ENCODE results near the gene GALNT6.

The GALNT6 gene

GRCh38 chr12:51415931-51416330 lies 24.7 kb upstream of the GALNT6 start:
- no peak for ATAC-seq
- Mint-ChIP-seq H3K27me3 (no peaks in the 10 kb centered on the region), H3K4me1 (peaks cover 6% of the 10 kb centered on the region), H3K4me3 (no peak overlapping the region), H3K9me3 (no peaks in the 10 kb centered on the region), H3K27ac (no peak overlapping the region), H3K36me3 (no peaks in the 10 kb centered on the region)

- H3K27ac Mint-ChIP-seq: no peak overlapping the region
- H3K4me1 Mint-ChIP-seq: peaks cover 6% of the 10 kb centered on the region
- H3K9me3 Mint-ChIP-seq: no peaks in the 10 kb centered on the region
- no peaks in the 10 kb centered on the region for H3K36me3 Mint-ChIP-seq
- no peaks in the 10 kb centered on the region for H3K27me3 Mint-ChIP-seq
- no peak for ATAC-seq
- no peak overlapping the region for H3K4me3 Mint-ChIP-seq
These were observed 22.6 kb upstream of the GALNT6 start for GRCh38 chr12:51413791-51414190.

- Mint-ChIP-seq H3K36me3 (no peaks in the 10 kb centered on the region), H3K4me3 (no peak overlapping the region), H3K27me3 (no peaks in the 10 kb centered on the region), H3K27ac (no peak overlapping the region), H3K9me3 (no peaks in the 10 kb centered on the region), H3K4me1 (peaks cover 6% of the 10 kb centered on the region)
- no peak for ATAC-seq
These were observed 21.9 kb upstream of the GALNT6 start for GRCh38 chr12:51413149-51413548.

- H3K4me3 Mint-ChIP-seq: no peak overlapping the region
- peaks cover 6% of the 10 kb centered on the region for H3K4me1 Mint-ChIP-seq
- no peak overlapping the region for H3K27ac Mint-ChIP-seq
- H3K9me3 Mint-ChIP-seq: no peaks in the 10 kb centered on the region
- H3K27me3 Mint-ChIP-seq: no peaks in the 10 kb centered on the region
- no peaks in the 10 kb centered on the region for H3K36me3 Mint-ChIP-seq
- no peak for ATAC-seq
These were observed 18.6 kb upstream of the GALNT6 start for GRCh38 chr12:51409846-51410245.

GRCh38 chr12:51407604-51408003 lies 16.4 kb upstream of the GALNT6 start:
- Mint-ChIP-seq H3K9me3 (no peaks in the 10 kb centered on the region), H3K27ac (no peak overlapping the region), H3K27me3 (no peaks in the 10 kb centered on the region), H3K4me1 (no peaks in the 10 kb centered on the region), H3K36me3 (no peaks in the 10 kb centered on the region), H3K4me3 (no peak overlapping the region)
- no peak for ATAC-seq

- ATAC-seq: no peak
- no peaks in the 10 kb centered on the region for H3K36me3 Mint-ChIP-seq
- no peak overlapping the region for H3K27ac Mint-ChIP-seq
- H3K27me3 Mint-ChIP-seq: no peaks in the 10 kb centered on the region
- no peak overlapping the region for H3K4me3 Mint-ChIP-seq
- H3K9me3 Mint-ChIP-seq: no peaks in the 10 kb centered on the region
- no peaks in the 10 kb centered on the region for H3K4me1 Mint-ChIP-seq
These were observed 15.7 kb upstream of the GALNT6 start for GRCh38 chr12:51406859-51407258.

- H3K9me3 Mint-ChIP-seq: no peaks in the 10 kb centered on the region
- ATAC-seq: no peak
These were observed 15.1 kb upstream of the GALNT6 start for GRCh38 chr12:51406290-51406689.

GRCh38 chr12:51405801-51406207 lies 14.6 kb upstream of the GALNT6 start:
- ATAC-seq: no peak
- Mint-ChIP-seq H3K36me3 (no peaks in the 10 kb centered on the region), H3K4me1 (no peaks in the 10 kb centered on the region), H3K27me3 (no peaks in the 10 kb centered on the region), H3K4me3 (no peak overlapping the region), H3K27ac (no peak overlapping the region), H3K9me3 (no peaks in the 10 kb centered on the region)

More at GRCh38 chr12:51406290-51406689, 15.1 kb upstream of the GALNT6 start:
- Mint-ChIP-seq H3K27me3 (no peaks in the 10 kb centered on the region), H3K36me3 (no peaks in the 10 kb centered on the region), H3K4me3 (no peak overlapping the region), H3K4me1 (no peaks in the 10 kb centered on the region), H3K27ac (no peak overlapping the region)

GRCh38 chr12:51404627-51405026 lies 13.4 kb upstream of the GALNT6 start:
- H3K36me3 Mint-ChIP-seq: no peaks in the 10 kb centered on the region
- H3K27me3 Mint-ChIP-seq: no peaks in the 10 kb centered on the region
- no peak for ATAC-seq
- no peaks in the 10 kb centered on the region for H3K4me1 Mint-ChIP-seq
- no peaks in the 10 kb centered on the region for H3K9me3 Mint-ChIP-seq
- H3K4me3 Mint-ChIP-seq: no peak overlapping the region
- no peak overlapping the region for H3K27ac Mint-ChIP-seq

GRCh38 chr12:51403681-51404136 lies 12.5 kb upstream of the GALNT6 start:
- Mint-ChIP-seq H3K4me1 (peaks cover 3% of the 10 kb centered on the region), H3K27me3 (no peaks in the 10 kb centered on the region), H3K4me3 (no peak overlapping the region), H3K27ac (no peak overlapping the region), H3K36me3 (no peaks in the 10 kb centered on the region), H3K9me3 (no peaks in the 10 kb centered on the region)
- no peak for ATAC-seq

GRCh38 chr12:51403159-51403558 lies 12.0 kb upstream of the GALNT6 start:
- Mint-ChIP-seq H3K4me3 (no peak overlapping the region), H3K9me3 (no peaks in the 10 kb centered on the region), H3K27me3 (no peaks in the 10 kb centered on the region), H3K36me3 (no peaks in the 10 kb centered on the region), H3K4me1 (peaks cover 9% of the 10 kb centered on the region), H3K27ac (no peak overlapping the region)
- ATAC-seq: peak; percentile 31

- Mint-ChIP-seq H3K4me1 (peaks cover 12% of the 10 kb centered on the region), H3K27ac (no peak overlapping the region), H3K27me3 (no peaks in the 10 kb centered on the region), H3K9me3 (no peaks in the 10 kb centered on the region), H3K36me3 (no peaks in the 10 kb centered on the region), H3K4me3 (no peak overlapping the region)
- ATAC-seq: no peak
These were observed 10.7 kb upstream of the GALNT6 start for GRCh38 chr12:51401900-51402299.

- H3K4me3 Mint-ChIP-seq: no peak overlapping the region
These were observed 10.3 kb upstream of the GALNT6 start for GRCh38 chr12:51401486-51401885.

GRCh38 chr12:51401020-51401419 lies 9.8 kb upstream of the GALNT6 start:
- no peaks in the 10 kb centered on the region for H3K9me3 Mint-ChIP-seq
- no peak overlapping the region for H3K4me3 Mint-ChIP-seq
- H3K27me3 Mint-ChIP-seq: no peaks in the 10 kb centered on the region
- peaks cover 14% of the 10 kb centered on the region for H3K4me1 Mint-ChIP-seq
- no peak overlapping the region for H3K27ac Mint-ChIP-seq
- no peaks in the 10 kb centered on the region for H3K36me3 Mint-ChIP-seq
- ATAC-seq: no peak

More at GRCh38 chr12:51401486-51401885, 10.3 kb upstream of the GALNT6 start:
- Mint-ChIP-seq H3K27ac (no peak overlapping the region), H3K27me3 (no peaks in the 10 kb centered on the region), H3K4me1 (peaks cover 12% of the 10 kb centered on the region), H3K36me3 (no peaks in the 10 kb centered on the region), H3K9me3 (no peaks in the 10 kb centered on the region)
- no peak for ATAC-seq

- H3K4me1 Mint-ChIP-seq: peaks cover 25% of the 10 kb centered on the region
- ATAC-seq: no peak
- H3K27me3 Mint-ChIP-seq: no peaks in the 10 kb centered on the region
These were observed 8.7 kb upstream of the GALNT6 start for GRCh38 chr12:51399891-51400290.

GRCh38 chr12:51397670-51398069 lies 6.5 kb upstream of the GALNT6 start:
- no peaks in the 10 kb centered on the region for H3K9me3 Mint-ChIP-seq
- no peak overlapping the region for H3K27ac Mint-ChIP-seq

More at GRCh38 chr12:51399891-51400290, 8.7 kb upstream of the GALNT6 start:
- no peaks in the 10 kb centered on the region for H3K9me3 Mint-ChIP-seq
- no peak overlapping the region for H3K27ac Mint-ChIP-seq
- no peak overlapping the region for H3K4me3 Mint-ChIP-seq
- H3K36me3 Mint-ChIP-seq: no peaks in the 10 kb centered on the region

More at GRCh38 chr12:51397670-51398069, 6.5 kb upstream of the GALNT6 start:
- Mint-ChIP-seq H3K4me1 (peaks cover 47% of the 10 kb centered on the region), H3K27me3 (no peaks in the 10 kb centered on the region), H3K36me3 (no peaks in the 10 kb centered on the region), H3K4me3 (no peak overlapping the region)
- ATAC-seq: no peak

Measured in stimulated activated memory B cell treated with anti-CD40 and anti-IgM and Interleukin-4, amounts not matched to agents 10 μg/mL and 1 μg/mL and 100 μg/mL, for 72 hours (primary cell).